NCI-H187 treated with DMSO at 0.1 percent for 48 hours (cell line): ENCODE measurements around the gene TRPV3.

Experiments used
- DNase-seq: peaks from one replicate; lab custom pipeline; 2025; lab: John Stamatoyannopoulos, UW

Gene TRPV3

GRCh38 chr17:3546521-3546920 lies 11.1 kb downstream of the TRPV3 start:
- DNase-seq, result no peak

GRCh38 chr17:3545151-3545550 lies 12.5 kb downstream of the TRPV3 start:
- DNase-seq, result no peak

- DNase-seq, result no peak
Observed at GRCh38 chr17:3544365-3544764, 13.2 kb downstream of the TRPV3 start.

GRCh38 chr17:3543453-3543852 lies 14.2 kb downstream of the TRPV3 start:
- DNase-seq, result no peak

GRCh38 chr17:3542410-3543088 lies 15.1 kb downstream of the TRPV3 start:
- DNase-seq, result no peak

- no peak for DNase-seq
Observed at GRCh38 chr17:3539881-3540540, 17.6 kb downstream of the TRPV3 start.

- no peak for DNase-seq
Observed at GRCh38 chr17:3536716-3537115, 20.9 kb downstream of the TRPV3 start.

- DNase-seq, result no peak
Observed at GRCh38 chr17:3535253-3535995, 22.2 kb downstream of the TRPV3 start.

- no peak for DNase-seq
Observed at GRCh38 chr17:3534881-3535252, 22.7 kb downstream of the TRPV3 start.

GRCh38 chr17:3533752-3534151 lies 23.9 kb downstream of the TRPV3 start:
- no peak for DNase-seq

- DNase-seq, result no peak
Observed at GRCh38 chr17:3532859-3533142, 24.8 kb downstream of the TRPV3 start.

- DNase-seq, result no peak
Observed at GRCh38 chr17:3532106-3532858, 25.3 kb downstream of the TRPV3 start.

- DNase-seq, result no peak
Observed at GRCh38 chr17:3531266-3532101, 26.1 kb downstream of the TRPV3 start.

GRCh38 chr17:3529817-3530741 lies 27.5 kb downstream of the TRPV3 start:
- DNase-seq, result no peak

GRCh38 chr17:3528880-3529511 lies 28.6 kb downstream of the TRPV3 start:
- no peak for DNase-seq

GRCh38 chr17:3528403-3528851 lies 29.2 kb downstream of the TRPV3 start:
- DNase-seq, result no peak

GRCh38 chr17:3527896-3528295 lies 29.7 kb downstream of the TRPV3 start:
- DNase-seq, result no peak

- no peak for DNase-seq
Observed at GRCh38 chr17:3527468-3527867, 30.1 kb downstream of the TRPV3 start.

GRCh38 chr17:3526971-3527370 lies 30.6 kb downstream of the TRPV3 start:
- DNase-seq, result no peak

- DNase-seq, result no peak
Observed at GRCh38 chr17:3526491-3526890, 31.1 kb downstream of the TRPV3 start.
